ENCODE data around the gene PSTPIP1. TPM values are rescaled to one million over a fixed set of nuclear protein-coding genes. Genes with fewer than 3 reads are reported as not detected.

PSTPIP1 gene
- total RNA-seq, 1 donor = 55.7 TPM

- Histone ChIP-seq H3K27me3 (ENCODE audit: insufficient read depth, low read length) (no peaks in the 10 kb centered on the region), H3K9me3 (ENCODE audit: low read depth, low read length) (no peaks in the 10 kb centered on the region), H3K4me1 (ENCODE audit: insufficient read depth, low read length) (peaks cover 93% of the 10 kb centered on the region), H3K4me3 (ENCODE audit: low read length) (no peak overlapping the region)
Measured at GRCh38 chr15:77002436-77002835, 7.5 kb downstream of the PSTPIP1 start.

- no peak overlapping the region for H3K4me3 ChIP-seq (ENCODE audit: low read length)
- H3K27me3 ChIP-seq (ENCODE audit: insufficient read depth, low read length) = no peaks in the 10 kb centered on the region
- no peaks in the 10 kb centered on the region for H3K9me3 ChIP-seq (ENCODE audit: low read depth, low read length)
- peaks cover 85% of the 10 kb centered on the region for H3K4me1 ChIP-seq (ENCODE audit: insufficient read depth, low read length)
Measured at GRCh38 chr15:77002954-77003912, 8.3 kb downstream of the PSTPIP1 start.

GRCh38 chr15:77004189-77004588 lies 9.3 kb downstream of the PSTPIP1 start:
- peaks cover 83% of the 10 kb centered on the region for H3K4me1 ChIP-seq (ENCODE audit: insufficient read depth, low read length)
- no peaks in the 10 kb centered on the region for H3K27me3 ChIP-seq (ENCODE audit: insufficient read depth, low read length)
- H3K9me3 ChIP-seq (ENCODE audit: low read depth, low read length) = no peaks in the 10 kb centered on the region
- H3K4me3 ChIP-seq (ENCODE audit: low read length) = no peak overlapping the region

- peaks cover 80% of the 10 kb centered on the region for H3K4me1 ChIP-seq (ENCODE audit: insufficient read depth, low read length)
- no peaks in the 10 kb centered on the region for H3K27me3 ChIP-seq (ENCODE audit: insufficient read depth, low read length)
- no peaks in the 10 kb centered on the region for H3K9me3 ChIP-seq (ENCODE audit: low read depth, low read length)
- H3K4me3 ChIP-seq (ENCODE audit: low read length) = no peak overlapping the region
Measured at GRCh38 chr15:77009176-77009575, 14.2 kb downstream of the PSTPIP1 start.

GRCh38 chr15:77009646-77010311 lies 14.9 kb downstream of the PSTPIP1 start:
- no peak overlapping the region for H3K4me3 ChIP-seq (ENCODE audit: low read length)
- no peaks in the 10 kb centered on the region for H3K9me3 ChIP-seq (ENCODE audit: low read depth, low read length)
- no peaks in the 10 kb centered on the region for H3K27me3 ChIP-seq (ENCODE audit: insufficient read depth, low read length)
- peaks cover 80% of the 10 kb centered on the region for H3K4me1 ChIP-seq (ENCODE audit: insufficient read depth, low read length)

- no peaks in the 10 kb centered on the region for H3K9me3 ChIP-seq (ENCODE audit: low read depth, low read length)
- peaks cover 80% of the 10 kb centered on the region for H3K4me1 ChIP-seq (ENCODE audit: insufficient read depth, low read length)
- H3K27me3 ChIP-seq (ENCODE audit: insufficient read depth, low read length) = no peaks in the 10 kb centered on the region
- no peak overlapping the region for H3K4me3 ChIP-seq (ENCODE audit: low read length)
Measured at GRCh38 chr15:77010312-77010686, 15.4 kb downstream of the PSTPIP1 start.

GRCh38 chr15:77010857-77011256 lies 15.9 kb downstream of the PSTPIP1 start:
- Histone ChIP-seq H3K9me3 (ENCODE audit: low read depth, low read length) (no peaks in the 10 kb centered on the region), H3K4me3 (ENCODE audit: low read length) (no peak overlapping the region), H3K4me1 (ENCODE audit: insufficient read depth, low read length) (peaks cover 80% of the 10 kb centered on the region), H3K27me3 (ENCODE audit: insufficient read depth, low read length) (no peaks in the 10 kb centered on the region)

- Histone ChIP-seq H3K4me3 (ENCODE audit: low read length) (no peak overlapping the region), H3K9me3 (ENCODE audit: low read depth, low read length) (no peaks in the 10 kb centered on the region), H3K27me3 (ENCODE audit: insufficient read depth, low read length) (no peaks in the 10 kb centered on the region), H3K4me1 (ENCODE audit: insufficient read depth, low read length) (peaks cover 85% of the 10 kb centered on the region)
Measured at GRCh38 chr15:77012117-77012712, 17.3 kb downstream of the PSTPIP1 start.

- H3K9me3 ChIP-seq (ENCODE audit: low read depth, low read length) = no peaks in the 10 kb centered on the region
- H3K27me3 ChIP-seq (ENCODE audit: insufficient read depth, low read length) = no peaks in the 10 kb centered on the region
- peaks cover 92% of the 10 kb centered on the region for H3K4me1 ChIP-seq (ENCODE audit: insufficient read depth, low read length)
- no peak overlapping the region for H3K4me3 ChIP-seq (ENCODE audit: low read length)
Measured at GRCh38 chr15:77012868-77013267, 17.9 kb downstream of the PSTPIP1 start.

- Histone ChIP-seq H3K4me3 (ENCODE audit: low read length) (no peak overlapping the region), H3K27me3 (ENCODE audit: insufficient read depth, low read length) (no peaks in the 10 kb centered on the region), H3K9me3 (ENCODE audit: low read depth, low read length) (no peaks in the 10 kb centered on the region), H3K4me1 (ENCODE audit: insufficient read depth, low read length) (peaks cover 98% of the 10 kb centered on the region)
Measured at GRCh38 chr15:77013776-77014131, 18.8 kb downstream of the PSTPIP1 start.

- Histone ChIP-seq H3K4me3 (ENCODE audit: low read length) (no peak overlapping the region), H3K4me1 (ENCODE audit: insufficient read depth, low read length) (peaks cover 98% of the 10 kb centered on the region)
Measured at GRCh38 chr15:77014132-77015081, 19.5 kb downstream of the PSTPIP1 start.

GRCh38 chr15:77015646-77016320 lies 20.9 kb downstream of the PSTPIP1 start:
- peaks cover 98% of the 10 kb centered on the region for H3K4me1 ChIP-seq (ENCODE audit: insufficient read depth, low read length)
- no peak overlapping the region for H3K4me3 ChIP-seq (ENCODE audit: low read length)
- no peaks in the 10 kb centered on the region for H3K27me3 ChIP-seq (ENCODE audit: insufficient read depth, low read length)
- H3K9me3 ChIP-seq (ENCODE audit: low read depth, low read length) = no peaks in the 10 kb centered on the region

More at GRCh38 chr15:77014132-77015081, 19.5 kb downstream of the PSTPIP1 start:
- no peaks in the 10 kb centered on the region for H3K9me3 ChIP-seq (ENCODE audit: low read depth, low read length)
- no peaks in the 10 kb centered on the region for H3K27me3 ChIP-seq (ENCODE audit: insufficient read depth, low read length)

GRCh38 chr15:77016321-77016695 lies 21.4 kb downstream of the PSTPIP1 start:
- Histone ChIP-seq H3K27me3 (ENCODE audit: insufficient read depth, low read length) (no peaks in the 10 kb centered on the region), H3K4me1 (ENCODE audit: insufficient read depth, low read length) (peaks cover 98% of the 10 kb centered on the region), H3K9me3 (ENCODE audit: low read depth, low read length) (no peaks in the 10 kb centered on the region), H3K4me3 (ENCODE audit: low read length) (no peak overlapping the region)

GRCh38 chr15:77017091-77017660 lies 22.2 kb downstream of the PSTPIP1 start:
- Histone ChIP-seq H3K27me3 (ENCODE audit: insufficient read depth, low read length) (no peaks in the 10 kb centered on the region), H3K4me3 (ENCODE audit: low read length) (no peak overlapping the region), H3K9me3 (ENCODE audit: low read depth, low read length) (no peaks in the 10 kb centered on the region), H3K4me1 (ENCODE audit: insufficient read depth, low read length) (peaks cover 100% of the 10 kb centered on the region)

All from mononuclear cell (primary cell).